ENCODE measurements around the gene SCN2A. TPM values are rescaled to one million over a fixed set of nuclear protein-coding genes. Genes with fewer than 3 reads are reported as not detected.
"Not testable (repeated sequence)": the region's sequence is repeated elsewhere in the genome, so short reads cannot be mapped to it uniquely, and the experiment has no call there.

The SCN2A gene
- total RNA-seq, 1 donor from 2014 or later, result 0.39 TPM

- Mint-ChIP-seq H3K36me3 (ENCODE audit: unreplicated experiment) (no peaks in the 10 kb centered on the region), H3K4me1 (ENCODE audit: low read depth, unreplicated experiment) (no peaks in the 10 kb centered on the region), H3K4me3 (ENCODE audit: unreplicated experiment) (no peak overlapping the region), H3K27ac (ENCODE audit: unreplicated experiment) (no peak overlapping the region), H3K9me3 (ENCODE audit: unreplicated experiment) (no peaks in the 10 kb centered on the region), H3K27me3 (ENCODE audit: unreplicated experiment) (peaks cover 1% of the 10 kb centered on the region)
- TF ChIP-seq CTCF (IDR thresholded peaks at IDR 0.05; ENCODE audit: partially characterized antibody, unreplicated experiment), result no peak
- DNase-seq, result no peak
Measured at GRCh38 chr2:165328272-165328671, 89.1 kb downstream of the SCN2A start.

- H3K4me3 Mint-ChIP-seq (ENCODE audit: unreplicated experiment); H3K4me1 Mint-ChIP-seq (ENCODE audit: low read depth, unreplicated experiment); H3K36me3 Mint-ChIP-seq (ENCODE audit: unreplicated experiment); H3K27me3 Mint-ChIP-seq (ENCODE audit: unreplicated experiment); H3K9me3 Mint-ChIP-seq (ENCODE audit: unreplicated experiment); DNase-seq; H3K27ac Mint-ChIP-seq (ENCODE audit: unreplicated experiment): not testable (repeated sequence)
Measured at GRCh38 chr2:165344276-165344675, 105.1 kb downstream of the SCN2A start.

GRCh38 chr2:165348441-165348840 is 109.2 kb downstream of the SCN2A start:
- H3K4me1 Mint-ChIP-seq (ENCODE audit: low read depth, unreplicated experiment), result no peaks in the 10 kb centered on the region
- no peak overlapping the region for H3K27ac Mint-ChIP-seq (ENCODE audit: unreplicated experiment)
- H3K4me3 Mint-ChIP-seq (ENCODE audit: unreplicated experiment), result no peak overlapping the region
- H3K27me3 Mint-ChIP-seq (ENCODE audit: unreplicated experiment), result no peaks in the 10 kb centered on the region
- TF ChIP-seq CTCF (IDR thresholded peaks at IDR 0.05; ENCODE audit: partially characterized antibody, unreplicated experiment), result no peak
- H3K36me3 Mint-ChIP-seq (ENCODE audit: unreplicated experiment), result no peaks in the 10 kb centered on the region
- DNase-seq, result no peak
- H3K9me3 Mint-ChIP-seq (ENCODE audit: unreplicated experiment), result no peaks in the 10 kb centered on the region

- Mint-ChIP-seq H3K36me3 (ENCODE audit: unreplicated experiment) (no peaks in the 10 kb centered on the region), H3K4me1 (ENCODE audit: low read depth, unreplicated experiment) (no peaks in the 10 kb centered on the region)
Measured at GRCh38 chr2:165349181-165349580, 110.0 kb downstream of the SCN2A start.

GRCh38 chr2:165357758-165358157 is 118.5 kb downstream of the SCN2A start:
- no peak for TF ChIP-seq CTCF (IDR thresholded peaks at IDR 0.05; ENCODE audit: partially characterized antibody, unreplicated experiment)
- no peak overlapping the region for H3K27ac Mint-ChIP-seq (ENCODE audit: unreplicated experiment)
- no peaks in the 10 kb centered on the region for H3K9me3 Mint-ChIP-seq (ENCODE audit: unreplicated experiment)

More at GRCh38 chr2:165349181-165349580, 110.0 kb downstream of the SCN2A start:
- TF ChIP-seq CTCF (IDR thresholded peaks at IDR 0.05; ENCODE audit: partially characterized antibody, unreplicated experiment), result no peak
- Mint-ChIP-seq H3K9me3 (ENCODE audit: unreplicated experiment) (no peaks in the 10 kb centered on the region), H3K4me3 (ENCODE audit: unreplicated experiment) (no peak overlapping the region), H3K27me3 (ENCODE audit: unreplicated experiment) (no peaks in the 10 kb centered on the region), H3K27ac (ENCODE audit: unreplicated experiment) (no peak overlapping the region)
- DNase-seq, result no peak

GRCh38 chr2:165361514-165361913 is 122.3 kb downstream of the SCN2A start:
- Mint-ChIP-seq H3K36me3 (ENCODE audit: unreplicated experiment) (no peaks in the 10 kb centered on the region), H3K4me1 (ENCODE audit: low read depth, unreplicated experiment) (no peaks in the 10 kb centered on the region), H3K27ac (ENCODE audit: unreplicated experiment) (no peak overlapping the region), H3K4me3 (ENCODE audit: unreplicated experiment) (no peak overlapping the region), H3K27me3 (ENCODE audit: unreplicated experiment) (no peaks in the 10 kb centered on the region), H3K9me3 (ENCODE audit: unreplicated experiment) (no peaks in the 10 kb centered on the region)
- TF ChIP-seq CTCF (IDR thresholded peaks at IDR 0.05; ENCODE audit: partially characterized antibody, unreplicated experiment), result no peak
- DNase-seq, result no peak

More at GRCh38 chr2:165357758-165358157, 118.5 kb downstream of the SCN2A start:
- no peaks in the 10 kb centered on the region for H3K36me3 Mint-ChIP-seq (ENCODE audit: unreplicated experiment)
- no peak for DNase-seq
- H3K4me3 Mint-ChIP-seq (ENCODE audit: unreplicated experiment), result no peak overlapping the region
- H3K4me1 Mint-ChIP-seq (ENCODE audit: low read depth, unreplicated experiment), result no peaks in the 10 kb centered on the region
- no peaks in the 10 kb centered on the region for H3K27me3 Mint-ChIP-seq (ENCODE audit: unreplicated experiment)
